Choroid plexus epithelial cell (primary cell): Measurements from ENCODE around the gene NR2F1.
A peak's percentile ranks its signal among the peaks of the same experiment; 100 is the strongest.

ENCODE experiments used
- DNase-seq: peaks from one replicate; pipeline ENCODE4 v3.0.0-alpha.2; 2010; ENCODE audit warnings: low read depth
- H3K4me3 ChIP-seq: 2 replicates; pipeline ENCODE4 v1.5.1; 2011; ENCODE audit warnings: low read depth, mild to moderate bottlenecking, control low read depth, low read length, moderate library complexity
- TF ChIP-seq, protein P1 (sequence below): conservative IDR thresholded peaks from 2 replicates; pipeline ENCODE4 v1.5.1; 2011; ENCODE audit warnings: low read depth, mild to moderate bottlenecking, control low read depth, inconsistent platforms, low read length, moderate library complexity

The NR2F1 gene

DNA sequence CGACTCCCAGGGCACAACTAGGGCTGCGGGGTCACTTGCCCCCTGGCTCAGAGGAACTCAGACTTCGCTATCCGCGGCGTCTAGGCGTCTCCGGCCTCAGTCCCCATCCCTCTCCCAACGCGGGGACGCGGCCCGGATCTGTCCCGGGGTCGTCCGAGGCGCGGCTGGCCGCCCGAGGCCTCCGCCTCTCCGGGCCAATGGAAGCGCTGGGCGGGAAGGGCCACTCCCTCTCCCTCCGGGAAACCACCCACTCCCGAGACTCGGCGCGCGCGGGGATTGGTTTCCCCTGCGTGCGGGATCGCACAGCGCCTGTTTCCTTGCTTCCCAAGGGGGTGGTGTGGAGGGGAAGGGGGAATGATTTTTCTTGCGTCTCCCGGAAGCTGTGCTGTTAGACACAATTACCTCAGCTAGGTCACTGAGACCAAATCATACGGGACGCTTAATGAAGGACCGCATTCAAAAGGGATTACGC, 38.3 kb downstream of the NR2F1 start:
- peak; percentile 81 for DNase-seq
- TF ChIP-seq, protein P1, sequence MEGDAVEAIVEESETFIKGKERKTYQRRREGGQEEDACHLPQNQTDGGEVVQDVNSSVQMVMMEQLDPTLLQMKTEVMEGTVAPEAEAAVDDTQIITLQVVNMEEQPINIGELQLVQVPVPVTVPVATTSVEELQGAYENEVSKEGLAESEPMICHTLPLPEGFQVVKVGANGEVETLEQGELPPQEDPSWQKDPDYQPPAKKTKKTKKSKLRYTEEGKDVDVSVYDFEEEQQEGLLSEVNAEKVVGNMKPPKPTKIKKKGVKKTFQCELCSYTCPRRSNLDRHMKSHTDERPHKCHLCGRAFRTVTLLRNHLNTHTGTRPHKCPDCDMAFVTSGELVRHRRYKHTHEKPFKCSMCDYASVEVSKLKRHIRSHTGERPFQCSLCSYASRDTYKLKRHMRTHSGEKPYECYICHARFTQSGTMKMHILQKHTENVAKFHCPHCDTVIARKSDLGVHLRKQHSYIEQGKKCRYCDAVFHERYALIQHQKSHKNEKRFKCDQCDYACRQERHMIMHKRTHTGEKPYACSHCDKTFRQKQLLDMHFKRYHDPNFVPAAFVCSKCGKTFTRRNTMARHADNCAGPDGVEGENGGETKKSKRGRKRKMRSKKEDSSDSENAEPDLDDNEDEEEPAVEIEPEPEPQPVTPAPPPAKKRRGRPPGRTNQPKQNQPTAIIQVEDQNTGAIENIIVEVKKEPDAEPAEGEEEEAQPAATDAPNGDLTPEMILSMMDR = no peak
- H3K4me3 ChIP-seq = peak overlapping the region; percentile 77

DNA sequence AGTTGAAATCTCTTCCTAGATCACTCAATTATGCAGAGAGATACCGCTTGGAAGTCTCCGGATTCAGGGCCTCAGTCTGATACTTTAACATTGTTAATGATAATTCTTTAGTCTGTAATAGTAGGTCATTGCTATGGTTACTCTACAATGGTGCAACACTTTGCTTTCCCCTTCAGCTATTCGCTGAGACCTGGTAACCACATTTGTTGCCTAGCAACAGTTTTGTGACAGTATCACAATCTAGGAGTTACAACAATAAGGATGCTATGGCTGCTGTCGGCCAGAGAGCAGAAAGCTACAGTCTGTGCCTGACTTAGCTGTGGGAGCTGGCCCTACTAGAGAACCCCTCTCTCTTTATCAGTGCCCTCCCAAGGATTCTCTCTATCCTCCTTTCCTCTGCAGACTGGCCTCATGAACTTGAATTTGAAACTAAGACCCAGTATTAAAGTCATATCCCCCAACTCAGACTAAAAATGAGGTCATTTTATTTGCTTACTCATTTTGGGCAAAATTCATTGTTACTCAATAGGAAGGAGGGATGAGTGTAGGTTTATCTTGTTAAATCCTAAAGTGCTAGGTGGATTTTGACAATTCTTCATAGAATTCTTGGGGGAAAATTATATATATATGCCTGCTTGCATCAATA, 39.3 kb downstream of the NR2F1 start:
- DNase-seq = peak; percentile 87
- TF ChIP-seq, protein P1 = no peak
- H3K4me3 ChIP-seq = no peak overlapping the region

DNA sequence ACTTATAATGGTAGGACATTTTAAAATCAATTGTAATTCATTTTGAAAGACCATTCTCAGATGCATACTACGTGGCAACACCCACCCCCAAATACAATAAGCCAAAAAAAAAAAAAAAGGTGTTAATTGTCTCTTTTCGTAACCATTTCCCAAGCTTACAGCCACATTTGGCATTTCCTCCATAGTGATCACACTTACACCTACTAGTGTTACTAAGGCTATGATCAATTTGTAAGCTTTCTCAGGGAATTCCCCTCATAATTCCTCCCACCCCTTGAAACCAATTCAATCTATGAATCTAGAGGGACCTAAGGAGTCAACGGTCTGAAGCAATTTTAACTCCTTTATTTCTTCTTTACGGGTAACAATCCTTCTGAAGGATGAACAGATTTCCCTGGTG, 40.1 kb downstream of the NR2F1 start:
- DNase-seq = no peak
- TF ChIP-seq, protein P1 = no peak
- H3K4me3 ChIP-seq = no peak overlapping the region

DNA sequence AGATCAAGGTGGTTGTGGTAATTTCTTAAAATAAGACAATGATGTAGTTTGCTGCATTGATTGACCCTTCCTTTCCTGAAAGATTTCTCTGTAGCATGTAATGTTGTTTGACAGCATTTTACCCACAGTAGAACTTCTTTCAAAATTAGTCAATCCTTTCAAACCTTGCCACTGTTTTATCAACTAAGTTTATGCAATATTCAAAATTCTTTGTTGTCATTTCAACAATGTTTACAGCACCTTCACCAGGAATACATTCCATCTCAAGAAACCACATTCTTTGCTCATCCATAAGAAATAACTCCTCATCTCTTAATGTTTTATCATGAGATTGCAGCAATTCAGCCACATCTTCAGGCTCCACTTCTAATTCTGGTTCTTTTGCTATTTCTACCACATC, 43.8 kb downstream of the NR2F1 start:
- TF ChIP-seq, protein P1 = no peak
- H3K4me3 ChIP-seq = no peak overlapping the region
- DNase-seq = no peak

DNA sequence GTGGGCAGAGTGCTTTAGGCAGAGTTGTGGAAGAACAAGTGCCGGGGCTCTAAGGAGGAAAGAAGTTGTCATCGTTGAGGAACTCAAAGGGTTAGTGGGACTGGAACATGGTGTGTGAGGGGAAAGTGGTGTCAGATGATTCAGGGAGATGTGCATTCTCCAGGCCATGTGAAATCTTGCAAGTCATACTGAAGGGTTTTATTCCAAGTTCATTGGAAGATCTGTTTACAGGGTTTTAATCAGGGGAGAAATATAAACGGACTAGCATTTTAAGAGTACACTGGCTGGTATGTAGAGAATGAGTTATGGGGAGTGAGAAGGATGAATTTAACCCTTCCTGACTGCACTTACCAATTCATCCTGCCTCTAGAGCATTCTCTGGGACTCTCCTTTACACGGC, 49.3 kb downstream of the NR2F1 start:
- TF ChIP-seq, protein P1 = no peak
- H3K4me3 ChIP-seq = no peak overlapping the region
- DNase-seq = peak; percentile 13

DNA sequence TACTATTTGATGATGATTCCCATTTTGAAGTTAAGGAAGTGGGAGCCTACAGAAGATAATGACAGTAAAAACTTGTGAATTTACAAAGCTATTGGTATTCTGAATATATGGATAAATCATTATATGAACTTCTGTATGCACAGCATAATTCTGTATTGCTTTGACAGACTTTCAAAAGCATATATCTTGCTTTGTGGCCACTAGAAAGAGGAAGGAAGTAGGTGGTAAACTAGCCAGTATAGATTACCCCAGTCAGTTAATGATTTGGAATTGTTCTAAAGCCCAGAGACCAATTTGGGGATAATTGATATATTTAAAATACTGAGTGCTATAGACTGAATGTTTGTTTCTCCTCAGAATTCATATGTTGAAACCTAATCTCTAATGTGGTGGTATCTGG, 53.0 kb downstream of the NR2F1 start:
- no peak overlapping the region for H3K4me3 ChIP-seq
- DNase-seq = no peak
- TF ChIP-seq, protein P1 = no peak

DNA sequence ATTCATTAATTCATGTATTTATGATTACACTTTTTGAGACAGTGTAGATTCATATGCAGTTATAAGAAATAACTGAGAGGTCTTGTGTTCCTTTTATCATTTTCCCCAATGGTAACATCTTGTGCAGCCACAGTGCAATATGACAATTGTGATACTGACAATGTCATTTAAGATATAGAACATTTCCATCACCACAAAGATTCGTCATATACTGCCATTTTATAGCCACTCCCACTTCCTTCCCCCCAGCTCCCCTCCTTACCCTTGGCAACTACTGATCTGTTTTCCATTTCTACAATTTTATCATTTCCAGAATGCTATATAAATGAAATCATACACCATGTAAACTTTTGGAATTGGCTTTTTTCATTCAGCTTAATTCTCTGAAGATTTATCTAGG, 53.8 kb downstream of the NR2F1 start:
- H3K4me3 ChIP-seq = no peak overlapping the region
- TF ChIP-seq, protein P1 = no peak

More for the DNA sequence above, 53.8 kb downstream of the NR2F1 start:
- DNase-seq = no peak
